Right lobe of liver (tissue), 4 donors: ENCODE results near the gene COL27A1.

Experiments
- POLR2A ChIP-seq: fragments of 450-650 bp; IDR thresholded peaks from one replicate; pipeline ENCODE4 v1.6.1; 2017; ENCODE audit warnings: antibody characterized with exemption, mild to moderate bottlenecking
- TF ChIP-seq, protein P1 (sequence below), 4 donors: fragments of 200-600 bp in 3 of 4; fragments of 450-650 bp in 1 of 4; IDR thresholded peaks; one replicate each; pipeline versions ENCODE4 v1.5.1 to v1.8.0; 2016 to 2022; ENCODE audit warnings: antibody characterized with exemption in 4 of 4, mild to moderate bottlenecking in 2 of 4
- donor health status: DM: no; HTN: no; CAD: no.
- donor health status: DM: no; HTN: no; CAD: no.
- donor health status: DM: no; HTN: yes; CAD: no.

DNA sequence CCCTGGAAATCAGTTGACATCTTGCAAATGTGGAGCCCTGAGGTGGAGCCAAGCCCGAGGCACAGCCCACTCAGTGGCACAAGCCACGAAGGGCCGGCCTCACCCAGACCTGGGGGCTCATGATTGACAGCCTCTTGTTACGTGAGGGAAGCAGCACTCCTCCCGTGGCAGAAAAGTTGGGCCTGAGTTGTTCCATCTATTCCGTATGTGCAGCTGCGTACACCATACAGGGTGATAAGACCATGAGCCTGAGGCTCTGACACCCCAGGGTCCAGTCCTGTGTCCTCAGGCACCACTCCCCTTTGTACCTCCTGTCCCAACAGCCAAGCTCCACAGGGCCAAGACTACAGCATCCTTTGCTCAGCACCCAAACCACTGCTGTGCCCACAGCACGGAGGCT, 172.4 kb downstream of the COL27A1 start:
- peak; percentile 40 for TF ChIP-seq POLR2A
- TF ChIP-seq, protein P1, sequence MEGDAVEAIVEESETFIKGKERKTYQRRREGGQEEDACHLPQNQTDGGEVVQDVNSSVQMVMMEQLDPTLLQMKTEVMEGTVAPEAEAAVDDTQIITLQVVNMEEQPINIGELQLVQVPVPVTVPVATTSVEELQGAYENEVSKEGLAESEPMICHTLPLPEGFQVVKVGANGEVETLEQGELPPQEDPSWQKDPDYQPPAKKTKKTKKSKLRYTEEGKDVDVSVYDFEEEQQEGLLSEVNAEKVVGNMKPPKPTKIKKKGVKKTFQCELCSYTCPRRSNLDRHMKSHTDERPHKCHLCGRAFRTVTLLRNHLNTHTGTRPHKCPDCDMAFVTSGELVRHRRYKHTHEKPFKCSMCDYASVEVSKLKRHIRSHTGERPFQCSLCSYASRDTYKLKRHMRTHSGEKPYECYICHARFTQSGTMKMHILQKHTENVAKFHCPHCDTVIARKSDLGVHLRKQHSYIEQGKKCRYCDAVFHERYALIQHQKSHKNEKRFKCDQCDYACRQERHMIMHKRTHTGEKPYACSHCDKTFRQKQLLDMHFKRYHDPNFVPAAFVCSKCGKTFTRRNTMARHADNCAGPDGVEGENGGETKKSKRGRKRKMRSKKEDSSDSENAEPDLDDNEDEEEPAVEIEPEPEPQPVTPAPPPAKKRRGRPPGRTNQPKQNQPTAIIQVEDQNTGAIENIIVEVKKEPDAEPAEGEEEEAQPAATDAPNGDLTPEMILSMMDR (IDR thresholded peaks at IDR 0.05): no peak
